GM18861 (cell line): ENCODE measurements around the gene KCNK2.

Experiments used
- ATAC-seq: cut with Tn5 transposase; IDR thresholded peaks from one replicate; pipeline ENCODE4 v1.9.1; 2021; ENCODE audit not compliant: unreplicated experiment

The KCNK2 gene

GRCh38 chr1:215094381-215094780, 11.8 kb downstream of the KCNK2 start:
- ATAC-seq = no peak

DNA sequence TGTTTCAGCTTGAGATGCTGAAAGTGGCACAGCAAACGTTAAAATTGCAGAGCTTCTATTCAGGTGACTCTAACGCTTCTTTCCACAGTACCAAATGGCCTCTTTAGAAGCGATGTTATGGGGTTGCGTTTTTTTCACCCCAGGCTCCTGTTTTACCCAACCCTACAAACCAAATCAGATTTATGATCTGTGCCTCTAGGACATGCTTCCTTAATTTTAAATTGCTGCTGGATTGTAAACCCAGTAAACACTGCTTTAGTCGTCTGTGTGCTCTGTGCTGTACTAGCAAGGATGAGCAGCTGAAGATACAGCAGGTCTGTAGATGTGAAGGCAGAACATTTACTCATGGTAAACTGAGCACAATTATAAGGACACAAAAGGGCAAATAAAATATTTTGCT, 13.0 kb downstream of the KCNK2 start:
- no peak for ATAC-seq

DNA sequence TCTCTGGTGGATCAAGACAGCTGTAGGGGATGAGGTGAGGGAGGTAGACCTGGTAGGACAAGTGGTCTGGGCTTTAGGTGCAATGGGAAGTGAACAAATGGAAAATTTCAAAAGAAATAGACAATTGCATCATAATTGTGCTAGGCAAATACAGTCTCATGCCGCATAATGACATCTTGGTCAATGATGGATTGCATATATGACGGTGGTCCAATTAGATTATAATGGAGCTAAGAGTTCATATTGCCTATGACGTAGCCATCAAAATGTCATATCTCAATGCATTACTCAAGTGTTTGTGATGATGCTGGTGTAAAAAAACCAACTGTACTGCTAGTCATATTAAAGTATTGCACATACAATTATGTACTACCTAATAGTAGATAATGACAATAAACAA, 19.0 kb downstream of the KCNK2 start:
- no peak for ATAC-seq

DNA sequence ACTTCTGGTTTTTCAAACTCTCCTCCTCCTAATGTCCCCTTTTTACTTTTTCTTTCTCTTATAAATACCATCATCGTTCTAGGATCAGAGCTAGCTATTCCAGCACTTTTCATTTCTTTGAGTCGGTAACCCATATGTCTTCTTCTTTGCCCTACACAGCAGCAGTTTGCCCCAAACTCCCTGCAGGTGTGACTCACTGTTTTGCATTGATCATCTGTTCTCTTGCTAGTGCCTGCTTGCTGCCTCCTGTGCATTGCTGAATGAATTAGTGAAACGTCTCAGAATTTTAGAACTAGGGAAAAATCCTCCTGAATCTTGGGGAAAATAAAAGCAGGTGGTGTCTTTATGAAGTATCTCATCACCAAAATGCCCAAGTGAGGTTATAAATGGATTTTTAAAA, 21.7 kb downstream of the KCNK2 start:
- no peak for ATAC-seq

- ATAC-seq = no peak
Measured at GRCh38 chr1:215106067-215106466, 23.5 kb downstream of the KCNK2 start.

DNA sequence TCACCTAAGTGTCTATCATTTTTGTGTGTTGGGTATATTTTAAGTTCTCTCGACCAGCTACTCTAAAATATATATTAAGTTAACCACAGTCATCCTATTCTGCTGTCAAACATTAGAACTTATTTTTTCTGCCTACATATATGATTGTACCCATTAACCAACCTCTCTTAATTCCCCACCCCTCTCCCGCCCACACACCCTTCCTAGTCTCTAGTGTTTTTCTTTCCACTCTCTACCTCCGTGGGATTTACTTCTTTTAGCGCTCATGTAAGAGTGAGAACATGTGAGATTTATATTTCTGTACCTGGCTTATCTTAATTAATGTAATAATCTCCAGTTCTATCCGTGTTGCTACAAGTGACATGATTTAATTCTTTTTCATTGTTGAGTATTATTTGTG, 26.6 kb downstream of the KCNK2 start:
- no peak for ATAC-seq

- ATAC-seq = no peak
Measured at GRCh38 chr1:215111916-215112315, 29.4 kb downstream of the KCNK2 start.

DNA sequence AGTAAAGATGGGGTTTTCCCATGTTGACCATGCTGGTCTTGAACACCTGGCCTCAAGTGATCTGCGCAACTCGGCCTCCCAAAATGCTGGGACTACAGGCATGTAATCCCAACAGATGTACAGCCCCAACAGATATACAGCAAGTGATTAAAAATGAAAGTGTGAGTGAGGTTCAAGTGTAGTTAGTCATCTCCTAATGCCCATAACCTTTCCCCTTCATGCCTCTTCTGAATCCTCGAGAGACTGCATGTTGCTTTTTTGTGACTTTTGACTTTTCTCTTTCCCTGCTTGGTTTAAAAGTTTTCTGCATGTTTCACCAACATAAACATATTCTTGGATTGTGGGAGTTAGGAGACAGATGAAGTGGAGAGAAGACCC, 31.2 kb downstream of the KCNK2 start:
- ATAC-seq = no peak

DNA sequence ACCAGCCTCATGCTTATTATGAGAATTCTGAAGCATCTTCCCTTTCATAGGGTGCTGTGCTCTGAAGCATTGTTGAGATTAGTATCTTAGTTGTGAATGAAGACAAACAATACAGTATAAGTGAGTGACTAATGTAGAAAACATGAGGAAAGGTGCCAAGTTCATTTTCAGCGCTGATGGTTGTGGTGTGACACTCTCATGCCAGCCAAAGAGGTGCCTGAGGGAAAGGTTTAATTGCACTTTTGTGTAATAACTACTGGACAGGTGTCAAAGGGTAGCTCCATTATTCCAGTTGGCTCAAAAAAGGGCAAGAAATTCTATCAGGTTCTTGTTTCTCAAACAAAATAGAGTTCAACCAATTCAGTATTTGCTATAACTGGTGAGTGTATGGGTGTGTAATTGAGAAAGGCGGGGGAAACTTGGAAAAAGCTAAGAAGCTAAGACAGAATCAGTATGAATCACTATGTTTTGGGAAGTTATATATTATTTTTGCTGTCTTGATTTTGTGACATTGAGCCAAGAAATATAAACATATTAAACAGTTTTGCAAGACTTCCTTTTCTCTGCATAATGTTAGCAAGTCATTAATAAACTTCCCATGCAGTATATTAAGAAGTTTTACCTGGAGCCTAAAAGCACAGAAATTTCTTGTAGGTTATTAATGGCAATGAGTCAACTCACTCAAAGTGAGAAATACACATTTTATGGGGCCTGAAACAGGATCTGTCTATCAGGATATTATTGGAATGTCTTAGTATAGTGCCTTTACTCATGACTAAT, 31.8 kb downstream of the KCNK2 start:
- ATAC-seq = no peak

GRCh38 chr1:215115760-215116159, 33.2 kb downstream of the KCNK2 start:
- ATAC-seq = no peak

DNA sequence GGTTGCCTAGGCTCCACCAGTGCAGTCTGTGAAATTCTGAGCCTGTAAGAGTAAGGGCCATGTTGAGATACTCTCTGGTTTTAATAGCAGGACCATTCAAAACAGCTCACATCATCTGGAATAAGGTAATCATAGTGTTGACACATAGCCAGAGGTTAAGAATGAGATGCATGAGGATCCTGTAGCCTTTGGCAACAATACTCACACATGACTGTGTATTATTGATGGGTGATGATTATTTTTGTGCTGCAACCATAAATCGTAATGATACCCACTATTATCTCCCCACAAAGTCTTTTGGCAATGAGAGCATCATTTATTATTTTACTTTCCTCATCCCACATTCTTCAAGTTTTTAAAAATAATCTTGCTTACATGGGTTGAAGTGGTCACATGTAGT, 35.5 kb downstream of the KCNK2 start:
- no peak for ATAC-seq

DNA sequence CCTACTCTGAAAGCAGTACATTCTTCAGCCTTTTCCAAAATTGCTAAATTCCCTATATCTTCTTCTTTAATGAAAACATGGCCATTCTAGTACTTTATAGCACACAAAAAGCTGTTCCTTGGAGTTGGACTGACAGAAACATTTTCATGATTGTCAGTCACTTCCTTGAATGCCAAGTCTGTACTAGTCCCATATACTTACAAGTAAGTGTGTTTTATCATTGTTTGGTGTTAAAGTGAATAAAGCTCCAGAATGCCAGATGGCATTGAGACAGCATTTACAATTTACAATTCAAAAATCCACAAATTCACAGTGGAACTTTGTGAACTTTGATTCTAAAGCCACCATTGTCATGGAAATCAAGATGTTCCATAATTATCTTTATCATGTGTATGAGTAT, 36.5 kb downstream of the KCNK2 start:
- no peak for ATAC-seq

- no peak for ATAC-seq
Measured at GRCh38 chr1:215119719-215120365, 37.3 kb downstream of the KCNK2 start.

DNA sequence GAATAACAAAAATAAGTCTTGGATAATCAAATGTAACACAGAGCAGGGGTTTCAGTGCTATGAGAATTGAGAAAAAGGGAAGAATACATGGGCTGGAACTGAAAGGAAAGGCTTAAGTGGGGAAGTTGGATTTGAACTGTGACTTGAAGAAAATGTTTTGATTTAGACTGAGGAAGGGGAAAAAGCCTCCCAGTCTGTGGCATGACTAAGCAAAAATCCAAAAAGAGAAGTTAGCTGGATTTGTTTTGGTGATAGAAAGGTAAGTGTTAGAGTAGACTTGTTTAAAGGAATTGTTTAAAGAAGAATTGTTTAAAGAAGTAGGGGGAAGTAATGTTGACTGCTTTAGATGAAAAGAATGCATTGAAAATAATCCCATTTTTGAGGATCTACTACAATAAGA, 46.0 kb downstream of the KCNK2 start:
- no peak for ATAC-seq

- ATAC-seq = no peak
Measured at GRCh38 chr1:215131291-215131690, 48.8 kb downstream of the KCNK2 start.

- ATAC-seq = no peak
Measured at GRCh38 chr1:215132156-215132555, 49.6 kb downstream of the KCNK2 start.

GRCh38 chr1:215133532-215133931, 51.0 kb downstream of the KCNK2 start:
- no peak for ATAC-seq

DNA sequence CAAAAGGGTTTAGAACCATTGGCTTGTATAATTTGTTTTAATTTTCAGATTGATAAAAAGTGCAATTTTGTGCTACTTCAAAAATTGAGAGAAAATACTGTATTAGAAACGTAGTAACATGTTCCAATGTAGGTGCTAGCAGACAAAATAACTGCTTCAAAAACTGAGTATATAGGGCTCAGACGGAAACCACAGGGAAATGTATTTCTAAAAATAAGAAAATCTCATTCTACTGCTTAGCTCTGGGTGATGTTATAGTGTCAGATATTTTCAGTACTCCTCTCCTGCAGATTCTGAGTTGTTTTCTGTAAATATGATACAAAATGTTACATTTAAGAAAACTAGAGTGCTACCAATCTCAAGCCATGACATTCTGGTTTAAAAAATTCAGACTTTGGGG, 55.4 kb downstream of the KCNK2 start:
- no peak for ATAC-seq

- no peak for ATAC-seq
Measured at GRCh38 chr1:215140135-215140534, 57.6 kb downstream of the KCNK2 start.

GRCh38 chr1:215141460-215141859, 58.9 kb downstream of the KCNK2 start:
- ATAC-seq = no peak

DNA sequence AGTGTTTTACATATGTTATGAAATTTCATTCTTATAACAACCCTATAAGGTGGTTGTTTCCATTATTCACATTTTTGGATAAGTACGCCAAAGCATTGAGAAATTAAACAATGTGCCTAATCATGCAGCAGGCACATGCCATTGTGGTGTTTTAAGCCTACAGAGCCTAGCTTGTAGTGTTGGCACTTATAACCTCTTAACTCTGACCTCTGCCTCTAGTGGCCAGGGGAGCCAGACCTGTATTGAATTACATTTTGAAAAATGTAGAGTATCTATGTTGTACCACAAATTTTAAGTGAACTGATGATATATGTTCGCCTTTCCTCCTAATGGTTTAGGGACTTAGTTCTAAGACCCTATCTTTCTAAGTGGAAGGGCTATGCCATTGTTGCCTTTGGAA, 61.0 kb downstream of the KCNK2 start:
- ATAC-seq = no peak

DNA sequence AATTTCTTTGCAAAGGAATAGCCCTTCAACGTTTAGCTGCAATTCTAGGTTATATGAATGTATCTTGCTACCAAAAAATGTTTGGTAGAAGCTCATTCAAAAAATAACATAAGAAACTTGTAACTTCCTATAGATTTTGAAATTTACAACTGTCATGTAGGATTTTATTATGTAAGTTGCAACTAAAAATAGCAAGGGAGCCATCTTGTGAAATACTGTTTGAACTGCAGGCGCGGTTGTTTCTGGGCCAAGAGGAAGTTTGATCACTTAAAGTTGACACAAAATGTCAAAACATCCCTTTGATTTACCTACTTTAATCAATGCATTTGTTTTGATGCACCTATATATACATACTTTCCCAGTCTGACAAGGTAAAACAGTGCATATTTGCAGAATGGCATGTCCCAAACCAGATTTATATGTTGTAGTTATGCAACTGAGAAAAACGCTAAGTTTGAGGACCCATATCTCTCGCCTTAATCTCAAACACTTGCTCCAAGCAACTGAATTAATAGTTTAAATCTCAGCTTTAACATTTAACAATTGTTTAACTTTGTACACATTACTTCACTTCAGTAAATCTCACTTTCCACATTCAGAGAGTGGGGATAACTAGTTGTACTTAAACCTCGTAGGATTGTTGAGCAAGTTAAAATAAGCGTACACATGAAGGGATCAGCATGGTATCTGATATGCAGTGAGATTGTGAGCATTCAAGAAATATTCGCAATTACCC, 63.9 kb downstream of the KCNK2 start:
- no peak for ATAC-seq
